SK-N-MC (cell line): ENCODE data around the gene MAT2B.

Source experiments
- EZH2 ChIP-seq: fragments of 200-600 bp; sonication (generic); IDR thresholded peaks from one replicate; pipeline ENCODE4 v1.6.1; 2017; ENCODE audit warnings: antibody characterized with exemption
- FOXP2 ChIP-seq: optimal IDR thresholded peaks from 2 replicates; pipeline ENCODE3; 2011; ENCODE audit warnings: mild to moderate bottlenecking, moderate library complexity; ENCODE audit not compliant: insufficient read depth; ENCODE audit errors: extremely low read length, control extremely low read depth
- POLR2AphosphoS5 ChIP-seq: IDR thresholded peaks from 2 replicates; pipeline ENCODE4 v1.6.1; 2012; ENCODE audit warnings: mild to moderate bottlenecking, low read depth, low read length, borderline replicate concordance

- TF ChIP-seq EZH2: no peak
- TF ChIP-seq POLR2AphosphoS5: no peak
- no peak for TF ChIP-seq FOXP2
Observed at GRCh38 chr5:163540696-163541095, 35.3 kb downstream of the MAT2B start.
